ENCODE data around the gene CDKN2D. TPM values are rescaled to one million over a fixed set of nuclear protein-coding genes. Genes with fewer than 3 reads are reported as not detected.

The CDKN2D gene
- total RNA-seq, 4 donors from 2014 or later: 5.1 to 18.9 (median 8.4) TPM

GRCh38 chr19:10593148-10593547, 24.4 kb upstream of the CDKN2D start:
- TF ChIP-seq, protein P1, sequence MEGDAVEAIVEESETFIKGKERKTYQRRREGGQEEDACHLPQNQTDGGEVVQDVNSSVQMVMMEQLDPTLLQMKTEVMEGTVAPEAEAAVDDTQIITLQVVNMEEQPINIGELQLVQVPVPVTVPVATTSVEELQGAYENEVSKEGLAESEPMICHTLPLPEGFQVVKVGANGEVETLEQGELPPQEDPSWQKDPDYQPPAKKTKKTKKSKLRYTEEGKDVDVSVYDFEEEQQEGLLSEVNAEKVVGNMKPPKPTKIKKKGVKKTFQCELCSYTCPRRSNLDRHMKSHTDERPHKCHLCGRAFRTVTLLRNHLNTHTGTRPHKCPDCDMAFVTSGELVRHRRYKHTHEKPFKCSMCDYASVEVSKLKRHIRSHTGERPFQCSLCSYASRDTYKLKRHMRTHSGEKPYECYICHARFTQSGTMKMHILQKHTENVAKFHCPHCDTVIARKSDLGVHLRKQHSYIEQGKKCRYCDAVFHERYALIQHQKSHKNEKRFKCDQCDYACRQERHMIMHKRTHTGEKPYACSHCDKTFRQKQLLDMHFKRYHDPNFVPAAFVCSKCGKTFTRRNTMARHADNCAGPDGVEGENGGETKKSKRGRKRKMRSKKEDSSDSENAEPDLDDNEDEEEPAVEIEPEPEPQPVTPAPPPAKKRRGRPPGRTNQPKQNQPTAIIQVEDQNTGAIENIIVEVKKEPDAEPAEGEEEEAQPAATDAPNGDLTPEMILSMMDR (IDR thresholded peaks at IDR 0.05; ENCODE audit: low read depth): no peak

DNA sequence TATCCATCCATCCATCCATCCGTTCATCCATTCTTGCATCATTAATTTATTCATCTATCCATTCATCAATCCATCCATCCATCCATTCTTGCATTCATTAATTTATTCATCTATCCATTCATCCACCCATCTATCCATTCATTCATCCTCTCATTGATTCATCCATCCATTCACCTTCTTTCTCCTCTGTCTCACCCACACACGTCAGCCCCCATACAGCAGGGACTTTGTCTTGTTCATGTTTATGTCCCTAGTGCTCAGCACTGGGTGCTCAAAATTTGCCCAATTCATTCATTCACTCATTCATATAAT, 19.0 kb upstream of the CDKN2D start:
- TF ChIP-seq, protein P1 (IDR thresholded peaks at IDR 0.05; ENCODE audit: low read depth): no peak

- TF ChIP-seq, protein P1 (IDR thresholded peaks at IDR 0.05; ENCODE audit: low read depth): no peak
These were observed 18.5 kb upstream of the CDKN2D start, which contains the start of gene AP1M2 for GRCh38 chr19:10587022-10587838. Gene AP1M2, minus strand, starts transcription at chr19:10587312. Its CDS starts 81 bp downstream, at chr19:10587231.

GRCh38 chr19:10586396-10586795, 17.6 kb upstream of the CDKN2D start:
- TF ChIP-seq, protein P1 (IDR thresholded peaks at IDR 0.05; ENCODE audit: low read depth): no peak

DNA sequence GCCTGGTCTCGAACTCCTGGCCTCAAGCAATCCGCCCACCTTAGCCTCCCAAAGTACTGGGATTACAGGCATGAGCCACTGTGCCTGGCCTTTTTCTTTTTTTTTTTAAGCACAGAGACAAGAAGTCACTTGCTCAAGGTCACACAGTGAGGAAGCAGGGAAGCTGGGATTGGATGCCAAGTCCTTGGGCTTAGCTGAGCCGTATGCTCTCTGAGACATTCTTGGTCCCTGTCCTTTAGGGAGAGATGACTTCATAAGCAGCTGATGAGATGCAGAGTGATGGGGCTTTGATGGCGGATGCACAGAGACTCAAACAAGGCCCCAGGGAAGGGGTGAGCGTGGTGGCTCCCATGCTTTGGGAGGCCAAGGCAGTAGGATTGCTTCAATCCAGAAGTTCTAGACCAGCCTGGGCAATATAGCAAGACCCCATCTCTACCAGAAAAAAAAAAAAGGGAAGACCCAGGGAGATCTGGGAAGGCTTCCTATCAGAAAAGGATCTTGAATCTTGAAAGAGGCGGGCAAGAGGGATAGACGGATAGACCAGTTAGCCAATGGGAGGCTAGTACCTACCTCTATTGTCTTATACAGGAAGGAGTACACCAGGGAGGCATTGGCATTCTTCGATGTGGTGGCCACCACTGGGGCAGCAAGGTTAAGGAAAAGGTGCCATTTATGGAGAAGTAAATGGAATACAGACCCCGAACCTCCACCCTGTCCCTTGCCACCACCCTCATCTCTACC, 14.4 kb upstream of the CDKN2D start:
- TF ChIP-seq, protein P1 (IDR thresholded peaks at IDR 0.05; ENCODE audit: low read depth): no peak

DNA sequence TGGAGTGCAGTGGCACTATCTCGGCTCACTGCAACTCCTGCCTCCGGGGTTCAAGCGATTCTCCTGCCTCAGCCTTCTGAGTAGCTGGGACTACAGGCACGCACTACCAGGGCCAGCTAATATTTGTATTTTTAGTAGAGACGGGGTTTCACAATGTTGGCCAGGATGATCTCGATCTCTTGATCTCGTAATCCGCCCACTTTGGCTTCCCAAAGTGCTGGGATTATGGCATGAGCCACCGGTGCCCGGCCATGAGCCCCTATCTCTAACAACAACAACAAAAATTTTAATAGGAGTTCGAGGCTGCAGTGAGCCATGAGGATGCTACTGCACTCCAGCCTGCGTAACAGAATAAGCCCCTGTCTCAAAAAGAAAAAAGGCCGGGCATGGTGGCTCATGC, 13.3 kb upstream of the CDKN2D start:
- TF ChIP-seq, protein P1 (IDR thresholded peaks at IDR 0.05; ENCODE audit: low read depth): no peak

GRCh38 chr19:10580979-10581631, 12.3 kb upstream of the CDKN2D start:
- TF ChIP-seq, protein P1 (IDR thresholded peaks at IDR 0.05; ENCODE audit: low read depth): no peak
